H1 (cell line): ENCODE measurements around the gene MATN4. TPM values are rescaled to one million over a fixed set of nuclear protein-coding genes. Genes with fewer than 3 reads are reported as not detected.

ENCODE experiments used
- ASH2L ChIP-seq: fragments of 200-600, 300-600 bp; sonication (generic); IDR thresholded peaks from one replicate; pipeline ENCODE4 v1.7.1; 2017; ENCODE audit warnings: low read length
- YY1 ChIP-seq: IDR thresholded peaks from 2 replicates; pipeline ENCODE4 v1.6.1; 2011; ENCODE audit warnings: low read depth, mild to moderate bottlenecking, low read length
- polyA plus RNA-seq, 7 experiments: library from polyadenylated mRNA; depleted of rRNA in 3 of 7; stranded (reverse) in 5 of 7; unstranded in 2 of 7; fragments of >200 nt in 5 of 7; fragments of 200-250 nt in 2 of 7; gene quantifications; 1 replicate in 5 of 7; 2 replicates in 1 of 7; 4 replicates in 1 of 7; pipeline versions ENCODE4 v1.2.1 to v1.2.3, GENCODE V29; 2011 to 2013; ENCODE audit warnings: missing spikeins in 2 of 7, mixed read lengths in 2 of 7
- total RNA-seq: library from RNA; stranded (reverse); fragmentation: NEBNext Ultra II Directional; extraction: Animal tissue kit (Norgen Biotek cat#: 25700); gene quantifications from 2 replicates; pipeline ENCODE4 v1.2.1, GENCODE V29; 2021

MATN4 gene
- total and polyA plus RNA-seq, 2 of the 8 experiments (the other 6 are each of a cell fraction or from before 2014, with no cell fraction given) = 2.1 to 4.4 TPM

DNA sequence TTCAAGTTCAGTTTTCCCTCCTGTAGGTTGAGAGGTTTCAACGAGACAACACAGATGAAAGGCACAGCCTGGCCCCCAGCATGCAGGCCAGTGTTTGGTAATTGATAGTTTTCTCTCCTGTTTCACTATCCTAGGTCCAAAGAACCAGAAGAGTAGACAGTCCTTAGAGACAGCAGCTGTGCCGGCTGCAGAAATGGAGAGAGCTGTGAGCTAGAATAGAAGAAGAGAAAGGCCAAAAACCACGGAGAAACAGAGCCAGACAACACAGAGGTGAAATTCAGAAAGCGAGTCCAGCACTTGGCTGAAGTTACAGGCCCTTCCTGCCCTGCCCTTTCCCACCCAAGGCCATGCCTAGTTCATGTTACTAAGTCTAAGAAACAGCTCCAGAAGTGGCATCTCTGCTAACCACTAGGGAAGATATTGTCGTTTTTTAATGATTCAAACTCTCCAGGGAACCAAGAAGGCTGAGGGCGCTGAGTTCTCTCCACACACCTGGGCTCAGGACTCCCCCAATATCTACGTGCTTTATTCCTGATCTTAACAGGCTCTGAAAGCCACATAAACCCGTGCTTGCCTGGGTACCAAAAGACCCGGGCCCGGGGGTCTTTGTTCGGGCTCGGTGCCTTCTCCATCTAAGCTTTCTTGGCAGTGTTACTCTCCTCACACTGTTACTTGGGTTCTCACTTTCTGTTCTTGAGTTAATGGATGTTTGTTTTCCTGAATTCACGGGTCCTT lies 18.0 kb downstream of the MATN4 start (continued):
- no peak for TF ChIP-seq YY1
- TF ChIP-seq ASH2L = no peak
